ENCODE measurements around the gene STMN3.
"Not testable (repeated sequence)": the region's sequence is repeated elsewhere in the genome, so short reads cannot be mapped to it uniquely, and the experiment has no call there.

Gene STMN3

DNA sequence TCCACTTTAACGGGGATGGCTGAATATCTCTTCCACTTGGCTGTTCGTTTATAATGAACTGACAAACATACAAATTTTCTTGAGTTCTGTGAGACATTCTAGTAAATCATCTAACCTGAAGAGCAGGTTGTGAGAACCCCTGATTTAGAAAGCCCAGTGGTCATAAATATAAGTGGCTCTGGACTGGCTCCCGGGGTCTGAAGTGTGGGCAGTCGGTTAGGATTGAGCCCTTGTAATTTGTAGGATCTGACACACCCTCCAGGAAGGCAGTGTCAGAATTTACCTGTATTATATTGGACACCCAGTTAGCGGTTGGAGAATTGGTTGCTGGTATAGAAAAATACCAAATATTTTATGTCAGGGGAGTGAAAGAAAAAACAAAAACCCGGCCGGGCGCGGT lies 19.5 kb downstream of the STMN3 start:
- TF ChIP-seq, protein P1, sequence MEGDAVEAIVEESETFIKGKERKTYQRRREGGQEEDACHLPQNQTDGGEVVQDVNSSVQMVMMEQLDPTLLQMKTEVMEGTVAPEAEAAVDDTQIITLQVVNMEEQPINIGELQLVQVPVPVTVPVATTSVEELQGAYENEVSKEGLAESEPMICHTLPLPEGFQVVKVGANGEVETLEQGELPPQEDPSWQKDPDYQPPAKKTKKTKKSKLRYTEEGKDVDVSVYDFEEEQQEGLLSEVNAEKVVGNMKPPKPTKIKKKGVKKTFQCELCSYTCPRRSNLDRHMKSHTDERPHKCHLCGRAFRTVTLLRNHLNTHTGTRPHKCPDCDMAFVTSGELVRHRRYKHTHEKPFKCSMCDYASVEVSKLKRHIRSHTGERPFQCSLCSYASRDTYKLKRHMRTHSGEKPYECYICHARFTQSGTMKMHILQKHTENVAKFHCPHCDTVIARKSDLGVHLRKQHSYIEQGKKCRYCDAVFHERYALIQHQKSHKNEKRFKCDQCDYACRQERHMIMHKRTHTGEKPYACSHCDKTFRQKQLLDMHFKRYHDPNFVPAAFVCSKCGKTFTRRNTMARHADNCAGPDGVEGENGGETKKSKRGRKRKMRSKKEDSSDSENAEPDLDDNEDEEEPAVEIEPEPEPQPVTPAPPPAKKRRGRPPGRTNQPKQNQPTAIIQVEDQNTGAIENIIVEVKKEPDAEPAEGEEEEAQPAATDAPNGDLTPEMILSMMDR (IDR thresholded peaks at IDR 0.05), result no peak
- no peak for TF ChIP-seq ZFX (IDR thresholded peaks at IDR 0.05; ENCODE audit: borderline replicate concordance)

DNA sequence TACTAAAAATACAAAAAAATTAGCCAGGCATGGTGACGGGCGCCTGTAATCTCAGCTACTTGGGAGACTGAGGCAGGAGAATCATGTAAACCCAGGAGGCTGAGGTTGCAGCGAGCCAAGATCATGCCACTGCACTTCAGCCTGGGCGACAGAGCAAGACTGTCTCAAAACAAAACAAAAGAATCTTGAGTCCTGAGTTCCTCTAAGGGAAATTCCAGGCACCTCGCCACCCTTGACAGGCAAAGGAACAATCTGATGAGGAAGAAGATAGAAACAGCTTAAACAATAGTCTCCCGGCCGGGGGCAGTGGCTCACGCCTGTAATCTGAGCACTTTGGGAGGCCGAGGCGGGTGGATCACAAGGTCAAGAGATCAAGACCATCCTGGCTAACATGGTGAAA lies 21.8 kb downstream of the STMN3 start:
- not testable (repeated sequence) for H3K27ac ChIP-seq

More for the DNA sequence above, 19.5 kb downstream of the STMN3 start:
- no peak overlapping the region for H3K27ac ChIP-seq

DNA sequence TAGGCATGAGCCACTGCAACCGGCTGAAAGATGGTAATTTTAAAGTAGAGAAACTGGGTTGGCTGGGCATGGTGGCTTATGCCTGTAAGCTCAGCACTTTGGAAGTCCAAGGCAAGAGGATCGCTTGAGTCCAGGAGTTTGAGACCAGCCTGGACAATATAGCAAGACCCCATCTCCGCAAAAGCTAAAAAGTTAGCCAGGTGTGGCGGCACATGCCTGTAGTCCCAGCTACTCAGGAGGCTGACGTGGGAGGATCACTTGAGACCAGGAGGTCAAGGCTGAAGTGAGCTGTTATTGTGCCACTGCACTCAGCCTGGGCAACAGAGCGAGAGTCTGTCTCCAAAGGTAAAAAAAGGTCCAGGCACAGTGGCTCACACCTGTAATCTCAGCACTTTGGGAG lies 22.3 kb downstream of the STMN3 start:
- not testable (repeated sequence) for H3K27ac ChIP-seq

DNA sequence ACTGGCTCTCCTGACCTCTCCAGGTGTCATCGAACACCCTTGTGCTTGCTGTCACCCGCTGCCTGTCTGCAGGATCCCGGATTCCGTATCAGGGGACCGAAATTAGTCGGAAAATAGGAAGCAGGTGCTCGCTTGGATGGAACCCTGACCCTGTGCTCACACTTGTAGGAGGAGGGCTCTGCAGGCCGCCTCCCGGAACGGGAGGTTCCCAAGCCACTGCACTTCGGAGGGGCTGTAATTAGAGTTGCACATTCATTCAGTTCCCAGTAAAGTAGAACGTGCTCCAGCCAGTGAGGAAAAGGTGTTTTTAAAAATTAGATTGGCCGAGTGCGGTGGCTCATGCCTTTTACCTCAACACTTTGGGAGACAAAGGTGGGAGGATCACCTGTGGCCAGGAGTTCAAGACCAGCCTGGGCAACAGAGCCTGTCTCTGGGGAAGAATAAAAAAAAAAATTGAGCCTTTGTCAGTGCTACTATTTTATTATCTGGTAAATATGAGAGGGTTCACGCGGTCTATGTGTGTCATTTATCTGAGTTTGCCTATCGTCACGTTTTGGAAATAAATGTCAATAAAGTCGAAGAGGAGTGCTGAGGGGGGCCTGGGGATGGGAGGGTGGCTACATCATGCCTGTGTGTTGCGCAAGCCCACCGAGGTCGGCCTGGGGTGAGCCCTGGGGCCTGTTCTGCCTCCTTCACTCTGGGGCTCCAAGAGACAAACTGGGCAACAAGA lies 24.8 kb downstream of the STMN3 start:
- TF ChIP-seq, protein P1 (IDR thresholded peaks at IDR 0.05), result no peak
- no peak for TF ChIP-seq ZFX (IDR thresholded peaks at IDR 0.05; ENCODE audit: borderline replicate concordance)

DNA sequence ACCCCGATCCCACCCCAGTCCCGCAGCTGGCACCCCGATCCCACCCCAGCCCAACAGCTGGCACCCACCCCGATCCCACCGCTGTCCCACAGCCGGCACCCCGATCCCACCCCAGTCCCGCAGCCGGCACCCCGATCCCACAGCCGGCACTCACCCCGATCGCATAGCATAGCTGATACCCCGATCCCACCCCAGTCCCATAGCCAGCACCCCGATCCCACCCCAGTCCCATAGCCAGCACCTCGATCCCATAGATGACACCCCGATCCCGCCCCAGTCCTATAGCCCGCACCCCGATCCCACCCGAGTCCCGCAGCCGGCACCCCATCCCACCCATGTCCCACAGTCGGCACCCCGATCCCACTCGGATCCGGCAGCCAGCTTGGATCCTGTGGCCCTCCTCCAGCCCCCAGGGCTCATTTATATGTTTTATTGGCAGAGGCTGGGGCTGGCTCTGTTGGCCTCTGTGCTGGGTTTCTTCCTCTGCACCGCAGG lies 25.4 kb downstream of the STMN3 start:
- H3K27ac ChIP-seq, result peak overlapping the region; percentile 94
- no peak for TF ChIP-seq ZFX (IDR thresholded peaks at IDR 0.05; ENCODE audit: borderline replicate concordance)
- TF ChIP-seq, protein P1 (IDR thresholded peaks at IDR 0.05), result no peak

More for the DNA sequence above, 24.8 kb downstream of the STMN3 start:
- peak overlapping the region; percentile 94 for H3K27ac ChIP-seq

DNA sequence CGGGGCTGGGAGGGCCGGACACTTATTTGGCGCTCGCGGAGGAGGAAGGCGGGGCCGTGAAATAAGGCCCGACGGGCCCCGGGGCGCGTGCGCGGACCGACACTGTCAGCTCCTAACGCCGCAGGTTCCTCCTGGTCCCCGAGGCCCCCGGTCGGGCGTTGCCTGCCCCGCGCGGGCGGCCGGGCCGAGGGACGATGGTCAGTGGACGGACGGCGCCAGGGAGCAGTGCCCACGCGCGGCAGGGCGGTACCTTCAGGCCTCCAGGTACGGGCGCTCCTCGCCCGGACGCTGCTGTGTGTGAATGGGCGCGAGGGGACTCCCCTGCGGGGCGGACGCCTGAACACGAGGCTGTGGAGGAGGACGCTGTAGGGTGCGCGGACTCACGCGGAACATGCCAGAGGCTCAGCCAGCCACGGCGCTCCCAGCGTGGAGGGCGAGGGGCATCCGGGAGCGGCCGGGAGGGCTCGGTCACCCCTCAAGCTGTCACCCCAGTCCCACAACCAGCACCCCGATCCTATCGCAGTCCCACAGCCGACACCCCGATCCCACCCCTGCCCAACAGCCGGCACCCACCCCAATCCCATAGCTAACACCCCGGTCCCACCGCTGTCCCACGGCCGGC lies 26.0 kb downstream of the STMN3 start:
- TF ChIP-seq ZFX (IDR thresholded peaks at IDR 0.05; ENCODE audit: borderline replicate concordance), result no peak
- TF ChIP-seq, protein P1 (IDR thresholded peaks at IDR 0.05), result no peak

DNA sequence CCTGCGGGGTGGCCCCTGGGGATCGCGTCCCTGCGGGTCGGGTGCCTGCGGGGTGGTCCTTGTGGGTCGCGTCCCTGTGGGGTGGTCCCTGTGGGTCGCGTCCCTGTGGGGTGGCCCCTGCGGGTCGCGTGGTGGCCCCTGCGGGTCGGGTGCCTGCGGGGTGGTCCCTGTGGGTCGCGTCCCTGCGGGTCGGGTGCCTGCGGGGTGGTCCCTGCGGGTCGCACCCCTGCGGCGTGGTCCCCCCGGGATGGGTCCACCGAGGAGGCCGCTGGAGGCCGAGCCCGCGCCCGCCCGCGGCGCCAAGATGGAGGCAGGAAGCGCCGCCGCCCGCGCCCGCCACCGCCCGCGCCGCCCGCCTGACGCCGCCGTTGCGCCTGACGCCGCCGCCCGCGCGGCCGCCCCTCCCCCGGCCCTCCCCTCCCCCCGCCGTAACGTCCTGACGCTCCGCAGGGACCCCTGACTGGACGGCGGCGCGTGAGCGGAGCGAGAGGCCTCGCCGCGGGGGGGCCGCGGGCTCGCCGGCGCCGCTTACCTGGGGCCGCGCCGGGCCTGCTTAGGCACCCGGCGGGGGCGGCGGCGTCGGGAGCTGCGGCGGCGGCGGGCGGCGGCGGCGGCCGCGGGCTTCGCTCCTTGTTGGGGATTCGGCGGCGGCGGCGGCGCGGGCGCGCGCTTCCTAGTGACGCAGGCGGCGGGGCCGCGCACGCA lies 26.6 kb downstream of the STMN3 start, which contains the start of gene GMEB2:
Gene GMEB2, minus strand, starts transcription at position 678 of the 705 bp plus-strand sequence. CDS start 7,704 bp downstream, outside the sequence.
- peak within 1 kb of the TSS; percentile 94 for H3K27ac ChIP-seq
- TF ChIP-seq, protein P1 (IDR thresholded peaks at IDR 0.05), result no peak
- TF ChIP-seq ZFX (IDR thresholded peaks at IDR 0.05; ENCODE audit: borderline replicate concordance), result no peak

More for the DNA sequence above, 26.0 kb downstream of the STMN3 start:
- H3K27ac ChIP-seq, result peak overlapping the region; percentile 94
